DND-41 (cell line): ENCODE measurements around the gene ATP13A1.

Experiments
- ATAC-seq: fragments of 200-7000 bp; cut with Tn5 transposase; 3 replicates; pipeline ENCODE4 v1.9.1; 2021; ENCODE audit warnings: low read depth; ENCODE audit not compliant: insufficient read depth
- DNase-seq: peaks from one replicate; pipeline ENCODE4 v3.0.0-alpha.2; 2020
- H2AFZ ChIP-seq: 2 replicates; pipeline ENCODE4 v1.6.0; 2012; ENCODE audit warnings: low read depth, low read length
- H3K27ac ChIP-seq: 2 replicates; pipeline ENCODE4 v1.5.1; 2012; ENCODE audit warnings: low read length, inconsistent platforms
- H3K27me3 ChIP-seq: fragments of 200-600 bp; sonication (generic); 2 replicates; pipeline ENCODE4 v1.6.0; 2012; ENCODE audit warnings: low read length, mild to moderate bottlenecking, inconsistent platforms; ENCODE audit not compliant: insufficient read depth, poor library complexity
- H3K36me3 ChIP-seq: 2 replicates; pipeline ENCODE4 v1.5.1; 2012; ENCODE audit warnings: low read length, inconsistent platforms; ENCODE audit not compliant: insufficient read depth
- H3K4me1 ChIP-seq: 2 replicates; pipeline ENCODE4 v1.5.1; 2012; ENCODE audit warnings: mild to moderate bottlenecking, low read length; ENCODE audit not compliant: insufficient read depth
- H3K4me2 ChIP-seq: 2 replicates; pipeline ENCODE4 v1.6.0; 2012; ENCODE audit warnings: mild to moderate bottlenecking, moderate library complexity, low read length, inconsistent platforms; ENCODE audit not compliant: insufficient read depth
- H3K4me3 ChIP-seq, 2 experiments: fragments of 200-600 bp in 1 of 2; shearing (Covaris generic) in 1 of 2; 2 replicates each; pipeline ENCODE4 v1.5.1; 2012 to 2016; ENCODE audit warnings: inconsistent platforms in 2 of 2, low read length in 2 of 2, mild to moderate bottlenecking in 2 of 2, low read depth in 1 of 2, moderate library complexity in 1 of 2
- H3K79me2 ChIP-seq: 2 replicates; pipeline ENCODE4 v1.6.0; 2012; ENCODE audit warnings: low read length, inconsistent platforms; ENCODE audit not compliant: insufficient read depth
- H3K9ac ChIP-seq: 2 replicates; pipeline ENCODE4 v1.6.0; 2012; ENCODE audit warnings: low read depth, mild to moderate bottlenecking, inconsistent platforms, low read length, moderate library complexity
- H3K9me3 ChIP-seq: 2 replicates; pipeline ENCODE4 v1.5.1; 2012; ENCODE audit warnings: low read length, moderate library complexity, mild to moderate bottlenecking, inconsistent platforms; ENCODE audit not compliant: insufficient read depth, severe bottlenecking
- H4K20me1 ChIP-seq: 2 replicates; pipeline ENCODE4 v1.6.0; 2012; ENCODE audit warnings: low read length; ENCODE audit not compliant: insufficient read depth
- EZH2 ChIP-seq: IDR thresholded peaks from 3 replicates; pipeline ENCODE4 v1.6.1; 2012; ENCODE audit warnings: borderline replicate concordance, low read depth, mild to moderate bottlenecking, moderate library complexity, low read length, inconsistent platforms; ENCODE audit not compliant: severe bottlenecking
- TF ChIP-seq, protein P1 (sequence below): IDR thresholded peaks from 2 replicates; pipeline ENCODE4 v1.5.1; 2012; ENCODE audit warnings: borderline replicate concordance, low read length, moderate library complexity, mild to moderate bottlenecking; ENCODE audit not compliant: poor library complexity, severe bottlenecking; ENCODE audit errors: extremely low read depth

The ATP13A1 gene

DNA sequence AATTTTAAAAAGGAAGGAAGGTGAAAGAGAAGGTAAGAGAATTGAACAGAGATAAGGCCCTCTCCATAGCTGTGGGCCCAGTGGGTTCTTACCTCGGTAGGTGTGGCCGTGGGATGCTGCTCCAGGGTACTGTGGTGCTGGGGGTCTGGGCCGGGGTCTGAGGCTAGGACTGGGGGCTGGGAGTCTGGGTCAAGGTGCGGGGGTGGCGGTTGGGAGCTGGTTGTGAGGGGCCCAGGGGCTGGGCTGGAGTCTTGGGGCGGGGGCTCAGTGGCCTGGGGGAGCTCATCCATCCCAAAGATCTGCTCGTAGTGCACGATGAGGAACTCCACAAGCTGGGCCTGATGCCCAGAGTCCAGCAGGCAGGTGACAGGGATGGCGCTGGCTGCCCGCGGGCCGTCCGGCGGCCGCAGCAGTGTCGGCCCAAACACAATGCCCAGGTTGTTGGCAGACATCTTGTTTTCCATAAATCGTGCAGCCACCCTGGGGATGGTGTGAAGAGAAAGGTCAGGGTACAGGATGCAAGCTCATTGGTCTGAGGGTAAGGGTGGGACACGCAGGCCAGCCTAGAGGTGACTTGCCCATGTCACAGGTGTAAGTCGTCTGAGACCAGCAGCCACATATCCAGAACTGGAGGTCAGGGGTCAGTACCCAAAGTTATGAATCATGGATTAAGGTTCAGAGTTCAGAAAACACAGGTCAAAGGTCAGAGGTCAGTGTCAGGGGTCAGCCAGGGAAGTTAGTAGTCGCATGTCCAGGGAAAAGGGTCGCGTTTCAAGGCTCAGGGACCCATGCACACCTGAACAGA is 29.6 kb downstream of the ATP13A1 start:
- no peak overlapping the region for H3K4me2 ChIP-seq
- ATAC-seq (no peak), DNase-seq (no peak)
- H3K4me3 ChIP-seq = no peak overlapping the region
- H3K27ac ChIP-seq = no peak overlapping the region
- H4K20me1 ChIP-seq = peaks cover 4% of the 10 kb centered on the region
- no peaks in the 10 kb centered on the region for H3K27me3 ChIP-seq
- H3K79me2 ChIP-seq = no peaks in the 10 kb centered on the region
- no peaks in the 10 kb centered on the region for H3K9me3 ChIP-seq
- no peak overlapping the region for H3K9ac ChIP-seq
- no peaks in the 10 kb centered on the region for H3K4me1 ChIP-seq
- no peak overlapping the region for H2AFZ ChIP-seq
- TF ChIP-seq, protein P1, sequence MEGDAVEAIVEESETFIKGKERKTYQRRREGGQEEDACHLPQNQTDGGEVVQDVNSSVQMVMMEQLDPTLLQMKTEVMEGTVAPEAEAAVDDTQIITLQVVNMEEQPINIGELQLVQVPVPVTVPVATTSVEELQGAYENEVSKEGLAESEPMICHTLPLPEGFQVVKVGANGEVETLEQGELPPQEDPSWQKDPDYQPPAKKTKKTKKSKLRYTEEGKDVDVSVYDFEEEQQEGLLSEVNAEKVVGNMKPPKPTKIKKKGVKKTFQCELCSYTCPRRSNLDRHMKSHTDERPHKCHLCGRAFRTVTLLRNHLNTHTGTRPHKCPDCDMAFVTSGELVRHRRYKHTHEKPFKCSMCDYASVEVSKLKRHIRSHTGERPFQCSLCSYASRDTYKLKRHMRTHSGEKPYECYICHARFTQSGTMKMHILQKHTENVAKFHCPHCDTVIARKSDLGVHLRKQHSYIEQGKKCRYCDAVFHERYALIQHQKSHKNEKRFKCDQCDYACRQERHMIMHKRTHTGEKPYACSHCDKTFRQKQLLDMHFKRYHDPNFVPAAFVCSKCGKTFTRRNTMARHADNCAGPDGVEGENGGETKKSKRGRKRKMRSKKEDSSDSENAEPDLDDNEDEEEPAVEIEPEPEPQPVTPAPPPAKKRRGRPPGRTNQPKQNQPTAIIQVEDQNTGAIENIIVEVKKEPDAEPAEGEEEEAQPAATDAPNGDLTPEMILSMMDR = no peak
- TF ChIP-seq EZH2 = no peak
- peaks cover 73% of the 10 kb centered on the region for H3K36me3 ChIP-seq

- peaks cover 4% of the 10 kb centered on the region for H4K20me1 ChIP-seq
- H3K4me2 ChIP-seq = no peak overlapping the region
- ATAC-seq (no peak), DNase-seq (no peak)
- no peak for TF ChIP-seq EZH2
- TF ChIP-seq, protein P1 = no peak
- H3K36me3 ChIP-seq = peaks cover 65% of the 10 kb centered on the region
- H3K27me3 ChIP-seq = no peaks in the 10 kb centered on the region
- H2AFZ ChIP-seq = no peak overlapping the region
- H3K9me3 ChIP-seq = no peaks in the 10 kb centered on the region
- no peaks in the 10 kb centered on the region for H3K4me1 ChIP-seq
- H3K27ac ChIP-seq = no peak overlapping the region
- H3K4me3 ChIP-seq = no peak overlapping the region
- H3K9ac ChIP-seq = no peak overlapping the region
- no peaks in the 10 kb centered on the region for H3K79me2 ChIP-seq
Measured at GRCh38 chr19:19632661-19633060, 30.8 kb downstream of the ATP13A1 start.

DNA sequence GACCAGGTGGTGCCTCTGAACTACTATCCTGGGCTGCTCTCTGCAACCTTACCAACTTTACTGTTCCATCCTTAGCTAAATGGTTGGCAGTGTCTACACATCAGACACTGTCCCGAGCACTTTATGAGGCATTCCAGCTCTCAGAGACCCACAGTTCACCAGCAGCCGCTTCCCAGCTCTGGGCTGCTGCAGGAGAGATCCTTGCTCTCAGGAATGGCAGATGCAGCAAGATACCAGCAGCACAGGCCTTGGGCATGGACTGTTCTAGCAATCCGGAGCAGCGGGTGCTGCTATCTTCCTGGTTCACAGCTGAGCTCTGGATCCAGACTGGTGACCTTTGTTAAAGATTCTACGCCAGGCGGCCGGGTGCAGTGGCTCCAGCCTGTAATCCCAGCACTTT is 32.1 kb downstream of the ATP13A1 start:
- Histone ChIP-seq H3K9me3 (no peaks in the 10 kb centered on the region), H3K27me3 (no peaks in the 10 kb centered on the region), H3K4me2 (no peak overlapping the region), H3K4me3 (no peak overlapping the region), H3K9ac (no peak overlapping the region), H3K79me2 (no peaks in the 10 kb centered on the region), H3K4me1 (no peaks in the 10 kb centered on the region), H3K27ac (no peak overlapping the region), H4K20me1 (peaks cover 4% of the 10 kb centered on the region), H2AFZ (no peak overlapping the region), H3K36me3 (peaks cover 62% of the 10 kb centered on the region)
- ATAC-seq = no peak
- no peak for DNase-seq
- TF ChIP-seq, protein P1 = no peak
- TF ChIP-seq EZH2 = no peak
